ENCODE data around the gene GPATCH4.

DNA sequence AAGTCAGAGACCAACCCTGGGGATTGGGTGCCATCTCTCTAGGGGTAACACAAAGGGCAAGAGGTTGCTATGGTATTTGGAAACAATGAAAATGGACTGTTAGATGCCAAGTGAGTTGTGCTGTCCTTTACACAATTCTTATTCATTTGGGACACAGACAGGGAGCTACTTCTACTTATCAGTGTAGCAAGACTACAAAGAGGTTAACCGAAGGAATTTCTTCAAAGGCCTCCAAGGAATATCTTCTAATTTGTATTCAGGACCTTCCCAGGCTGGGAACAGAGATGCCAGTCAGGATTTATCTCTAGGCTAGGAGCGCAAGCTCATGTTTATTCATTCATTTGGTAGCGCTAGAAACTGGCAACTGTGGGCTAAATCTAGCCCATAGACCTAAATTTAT is 7.1 kb downstream of the GPATCH4 start:
- TF ChIP-seq, protein P1, sequence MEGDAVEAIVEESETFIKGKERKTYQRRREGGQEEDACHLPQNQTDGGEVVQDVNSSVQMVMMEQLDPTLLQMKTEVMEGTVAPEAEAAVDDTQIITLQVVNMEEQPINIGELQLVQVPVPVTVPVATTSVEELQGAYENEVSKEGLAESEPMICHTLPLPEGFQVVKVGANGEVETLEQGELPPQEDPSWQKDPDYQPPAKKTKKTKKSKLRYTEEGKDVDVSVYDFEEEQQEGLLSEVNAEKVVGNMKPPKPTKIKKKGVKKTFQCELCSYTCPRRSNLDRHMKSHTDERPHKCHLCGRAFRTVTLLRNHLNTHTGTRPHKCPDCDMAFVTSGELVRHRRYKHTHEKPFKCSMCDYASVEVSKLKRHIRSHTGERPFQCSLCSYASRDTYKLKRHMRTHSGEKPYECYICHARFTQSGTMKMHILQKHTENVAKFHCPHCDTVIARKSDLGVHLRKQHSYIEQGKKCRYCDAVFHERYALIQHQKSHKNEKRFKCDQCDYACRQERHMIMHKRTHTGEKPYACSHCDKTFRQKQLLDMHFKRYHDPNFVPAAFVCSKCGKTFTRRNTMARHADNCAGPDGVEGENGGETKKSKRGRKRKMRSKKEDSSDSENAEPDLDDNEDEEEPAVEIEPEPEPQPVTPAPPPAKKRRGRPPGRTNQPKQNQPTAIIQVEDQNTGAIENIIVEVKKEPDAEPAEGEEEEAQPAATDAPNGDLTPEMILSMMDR (conservative IDR thresholded peaks at IDR 0.05; ENCODE audit: low read length) = no peak
- TF ChIP-seq EZH2phosphoT487 (IDR thresholded peaks at IDR 0.05; ENCODE audit: borderline replicate concordance, low read depth, low read length) = no peak
